Stimulated activated CD8-positive, alpha-beta memory T cell treated with anti-CD3 and anti-CD28 coated beads, Interleukin-15, amount 100 ng/mL, for 4 hours (primary cell): ENCODE results near the gene FGB.

Source experiments
- DNase-seq, 2 donors: peaks; one replicate each; pipeline ENCODE4 v3.0.0-alpha.2; 2020; ENCODE audit warnings: low read depth in 2 of 2

Gene FGB

DNA sequence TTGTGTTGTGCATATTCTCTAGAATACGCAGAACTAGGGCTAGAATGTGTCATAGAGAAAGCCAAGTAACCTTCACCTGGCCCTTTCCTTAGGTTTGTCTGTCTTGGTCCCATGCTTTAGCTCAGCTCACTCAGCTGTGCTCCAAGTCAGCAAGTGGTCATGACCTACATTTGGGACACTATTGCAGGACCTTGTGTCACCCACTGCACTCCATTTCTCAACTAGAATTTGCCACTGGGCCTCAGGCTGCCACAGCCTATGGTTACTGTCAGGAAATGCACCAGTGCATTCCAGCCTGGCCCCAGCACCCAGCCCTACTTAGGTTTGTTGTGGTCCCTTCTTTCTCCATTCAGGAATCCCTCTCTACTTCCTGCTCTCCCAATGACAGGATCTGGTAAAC is 57.3 kb downstream of the FGB start:
- no peak for DNase-seq
